GM19455 (cell line): ENCODE data around the gene SLC30A7.
"Not testable (repeated sequence)": the region's sequence is repeated elsewhere in the genome, so short reads cannot be mapped to it uniquely, and the experiment has no call there.

ENCODE experiments used
- ATAC-seq: cut with Tn5 transposase; IDR thresholded peaks from one replicate; pipeline ENCODE4 v1.9.1; 2021; ENCODE audit not compliant: unreplicated experiment

The SLC30A7 gene

GRCh38 chr1:100889869-100890482, 5.9 kb upstream of the SLC30A7 start:
- ATAC-seq: not testable (repeated sequence)

GRCh38 chr1:100891380-100891779, 4.5 kb upstream of the SLC30A7 start:
- no peak for ATAC-seq

- no peak for ATAC-seq
Measured at GRCh38 chr1:100892554-100892953, 3.3 kb upstream of the SLC30A7 start.

- ATAC-seq: no peak
Measured at GRCh38 chr1:100893718-100894117, 2.2 kb upstream of the SLC30A7 start.

- peak; percentile 47 for ATAC-seq
Measured at GRCh38 chr1:100894603-100895539, 1.0 kb upstream of the SLC30A7 start, which contains the start of gene EXTL2. Gene EXTL2, minus strand, starts transcription at chr1:100894842. Its CDS starts 6,085 bp downstream, at chr1:100888757.

GRCh38 chr1:100896481-100896982, 642 bp downstream of the SLC30A7 start:
- peak; percentile 41 for ATAC-seq

- ATAC-seq: no peak
Measured at GRCh38 chr1:100902365-100902764, 6.5 kb downstream of the SLC30A7 start.

- ATAC-seq: no peak
Measured at GRCh38 chr1:100903777-100904176, 7.9 kb downstream of the SLC30A7 start.

GRCh38 chr1:100904528-100904927, 8.6 kb downstream of the SLC30A7 start:
- no peak for ATAC-seq

GRCh38 chr1:100905181-100905580, 9.3 kb downstream of the SLC30A7 start:
- no peak for ATAC-seq

GRCh38 chr1:100907887-100908286, 12.0 kb downstream of the SLC30A7 start:
- no peak for ATAC-seq

- ATAC-seq: no peak
Measured at GRCh38 chr1:100909018-100909417, 13.1 kb downstream of the SLC30A7 start.

GRCh38 chr1:100912019-100912418, 16.1 kb downstream of the SLC30A7 start:
- no peak for ATAC-seq

GRCh38 chr1:100921110-100921706, 25.3 kb downstream of the SLC30A7 start:
- no peak for ATAC-seq

- ATAC-seq: no peak
Measured at GRCh38 chr1:100924212-100924611, 28.3 kb downstream of the SLC30A7 start.

GRCh38 chr1:100924991-100925390, 29.1 kb downstream of the SLC30A7 start:
- ATAC-seq: no peak

- ATAC-seq: no peak
Measured at GRCh38 chr1:100926240-100926639, 30.4 kb downstream of the SLC30A7 start.

GRCh38 chr1:100927276-100927675, 31.4 kb downstream of the SLC30A7 start:
- no peak for ATAC-seq

GRCh38 chr1:100928128-100928527, 32.2 kb downstream of the SLC30A7 start:
- no peak for ATAC-seq

- no peak for ATAC-seq
Measured at GRCh38 chr1:100930494-100930893, 34.6 kb downstream of the SLC30A7 start.

- ATAC-seq: no peak
Measured at GRCh38 chr1:100931716-100932115, 35.8 kb downstream of the SLC30A7 start.
